WTC11 (cell line): ENCODE measurements around the gene RNF125.
A peak's percentile ranks its signal among the peaks of the same experiment; 100 is the strongest.

Source experiments
- ATF6 ChIP-seq: sonication (generic); formaldehyde crosslinking; IDR thresholded peaks from 2 replicates; pipeline ENCODE4 v1.8.1; 2023; ENCODE audit warnings: mild to moderate bottlenecking, missing genetic modification reagents
- HMGXB4 ChIP-seq: sonication (generic); formaldehyde crosslinking; IDR thresholded peaks from 2 replicates; pipeline ENCODE4 v1.8.1; 2023; ENCODE audit warnings: mild to moderate bottlenecking, moderate library complexity, missing genetic modification reagents
- JUN ChIP-seq: sonication (generic); formaldehyde crosslinking; IDR thresholded peaks from 2 replicates; pipeline ENCODE4 v1.8.0; 2023; ENCODE audit warnings: mild to moderate bottlenecking, missing genetic modification reagents
- ZNF263 ChIP-seq: sonication (generic); formaldehyde crosslinking; IDR thresholded peaks from 2 replicates; pipeline ENCODE4 v1.8.1; 2022; ENCODE audit warnings: low read depth, mild to moderate bottlenecking, moderate library complexity, missing genetic modification reagents
- TF ChIP-seq, protein P1 (sequence below): fragments of 200-600 bp; IDR thresholded peaks from 2 replicates; pipeline ENCODE4 v1.8.0; 2022; ENCODE audit warnings: antibody characterized with exemption
- TF ChIP-seq, protein P2 (sequence below): sonication (generic); formaldehyde crosslinking; IDR thresholded peaks from 2 replicates; pipeline ENCODE4 v1.8.1; 2022; ENCODE audit warnings: mild to moderate bottlenecking, moderate library complexity, missing genetic modification reagents
- TF ChIP-seq, protein P3 (sequence below): sonication (generic); formaldehyde crosslinking; IDR thresholded peaks from 2 replicates; pipeline ENCODE4 v1.8.0; 2022; ENCODE audit warnings: missing genetic modification reagents
- TF ChIP-seq, protein P4 (sequence below): sonication (generic); formaldehyde crosslinking; conservative IDR thresholded peaks from 2 replicates; pipeline ENCODE4 v1.8.1; 2022; ENCODE audit warnings: mild to moderate bottlenecking, missing genetic modification reagents

GRCh38 chr18:32093102-32093511 lies 74.5 kb downstream of the RNF125 start:
- TF ChIP-seq, protein P1, sequence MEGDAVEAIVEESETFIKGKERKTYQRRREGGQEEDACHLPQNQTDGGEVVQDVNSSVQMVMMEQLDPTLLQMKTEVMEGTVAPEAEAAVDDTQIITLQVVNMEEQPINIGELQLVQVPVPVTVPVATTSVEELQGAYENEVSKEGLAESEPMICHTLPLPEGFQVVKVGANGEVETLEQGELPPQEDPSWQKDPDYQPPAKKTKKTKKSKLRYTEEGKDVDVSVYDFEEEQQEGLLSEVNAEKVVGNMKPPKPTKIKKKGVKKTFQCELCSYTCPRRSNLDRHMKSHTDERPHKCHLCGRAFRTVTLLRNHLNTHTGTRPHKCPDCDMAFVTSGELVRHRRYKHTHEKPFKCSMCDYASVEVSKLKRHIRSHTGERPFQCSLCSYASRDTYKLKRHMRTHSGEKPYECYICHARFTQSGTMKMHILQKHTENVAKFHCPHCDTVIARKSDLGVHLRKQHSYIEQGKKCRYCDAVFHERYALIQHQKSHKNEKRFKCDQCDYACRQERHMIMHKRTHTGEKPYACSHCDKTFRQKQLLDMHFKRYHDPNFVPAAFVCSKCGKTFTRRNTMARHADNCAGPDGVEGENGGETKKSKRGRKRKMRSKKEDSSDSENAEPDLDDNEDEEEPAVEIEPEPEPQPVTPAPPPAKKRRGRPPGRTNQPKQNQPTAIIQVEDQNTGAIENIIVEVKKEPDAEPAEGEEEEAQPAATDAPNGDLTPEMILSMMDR = no peak
- TF ChIP-seq, protein P2, sequence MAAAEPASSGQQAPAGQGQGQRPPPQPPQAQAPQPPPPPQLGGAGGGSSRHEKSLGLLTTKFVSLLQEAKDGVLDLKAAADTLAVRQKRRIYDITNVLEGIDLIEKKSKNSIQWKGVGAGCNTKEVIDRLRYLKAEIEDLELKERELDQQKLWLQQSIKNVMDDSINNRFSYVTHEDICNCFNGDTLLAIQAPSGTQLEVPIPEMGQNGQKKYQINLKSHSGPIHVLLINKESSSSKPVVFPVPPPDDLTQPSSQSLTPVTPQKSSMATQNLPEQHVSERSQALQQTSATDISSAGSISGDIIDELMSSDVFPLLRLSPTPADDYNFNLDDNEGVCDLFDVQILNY (CRISPR knock-in tag) = no peak
- TF ChIP-seq ATF6 (CRISPR knock-in tag) = no peak
- no peak for TF ChIP-seq ZNF263 (CRISPR knock-in tag)
- TF ChIP-seq HMGXB4 (CRISPR knock-in tag) = 0 out of 2 replicates have a peak, but pooled peaks have one; percentile 11
- TF ChIP-seq JUN (CRISPR knock-in tag) = no peak
- TF ChIP-seq, protein P3, sequence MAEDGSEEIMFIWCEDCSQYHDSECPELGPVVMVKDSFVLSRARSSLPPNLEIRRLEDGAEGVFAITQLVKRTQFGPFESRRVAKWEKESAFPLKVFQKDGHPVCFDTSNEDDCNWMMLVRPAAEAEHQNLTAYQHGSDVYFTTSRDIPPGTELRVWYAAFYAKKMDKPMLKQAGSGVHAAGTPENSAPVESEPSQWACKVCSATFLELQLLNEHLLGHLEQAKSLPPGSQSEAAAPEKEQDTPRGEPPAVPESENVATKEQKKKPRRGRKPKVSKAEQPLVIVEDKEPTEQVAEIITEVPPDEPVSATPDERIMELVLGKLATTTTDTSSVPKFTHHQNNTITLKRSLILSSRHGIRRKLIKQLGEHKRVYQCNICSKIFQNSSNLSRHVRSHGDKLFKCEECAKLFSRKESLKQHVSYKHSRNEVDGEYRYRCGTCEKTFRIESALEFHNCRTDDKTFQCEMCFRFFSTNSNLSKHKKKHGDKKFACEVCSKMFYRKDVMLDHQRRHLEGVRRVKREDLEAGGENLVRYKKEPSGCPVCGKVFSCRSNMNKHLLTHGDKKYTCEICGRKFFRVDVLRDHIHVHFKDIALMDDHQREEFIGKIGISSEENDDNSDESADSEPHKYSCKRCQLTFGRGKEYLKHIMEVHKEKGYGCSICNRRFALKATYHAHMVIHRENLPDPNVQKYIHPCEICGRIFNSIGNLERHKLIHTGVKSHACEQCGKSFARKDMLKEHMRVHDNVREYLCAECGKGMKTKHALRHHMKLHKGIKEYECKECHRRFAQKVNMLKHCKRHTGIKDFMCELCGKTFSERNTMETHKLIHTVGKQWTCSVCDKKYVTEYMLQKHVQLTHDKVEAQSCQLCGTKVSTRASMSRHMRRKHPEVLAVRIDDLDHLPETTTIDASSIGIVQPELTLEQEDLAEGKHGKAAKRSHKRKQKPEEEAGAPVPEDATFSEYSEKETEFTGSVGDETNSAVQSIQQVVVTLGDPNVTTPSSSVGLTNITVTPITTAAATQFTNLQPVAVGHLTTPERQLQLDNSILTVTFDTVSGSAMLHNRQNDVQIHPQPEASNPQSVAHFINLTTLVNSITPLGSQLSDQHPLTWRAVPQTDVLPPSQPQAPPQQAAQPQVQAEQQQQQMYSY (CRISPR knock-in tag) = no peak
- TF ChIP-seq, protein P4, sequence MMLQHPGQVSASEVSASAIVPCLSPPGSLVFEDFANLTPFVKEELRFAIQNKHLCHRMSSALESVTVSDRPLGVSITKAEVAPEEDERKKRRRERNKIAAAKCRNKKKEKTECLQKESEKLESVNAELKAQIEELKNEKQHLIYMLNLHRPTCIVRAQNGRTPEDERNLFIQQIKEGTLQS (CRISPR knock-in tag) = no peak
